ENCODE results near the gene C9orf85. TPM values are rescaled to one million over a fixed set of nuclear protein-coding genes. Genes with fewer than 3 reads are reported as not detected.

Gene C9orf85
- total RNA-seq, 2 donors from 2014 or later, result 12.2 to 12.5 TPM

- TF ChIP-seq CTCF (IDR thresholded peaks at IDR 0.05), result no peak
Observed at GRCh38 chr9:71886541-71886940, 24.9 kb upstream of the C9orf85 start.

GRCh38 chr9:71887362-71887761 lies 24.1 kb upstream of the C9orf85 start:
- Histone ChIP-seq H3K27ac (no peak overlapping the region), H3K4me1 (no peaks in the 10 kb centered on the region), H3K27me3 (no peaks in the 10 kb centered on the region), H3K9me3 (no peaks in the 10 kb centered on the region), H3K36me3 (no peaks in the 10 kb centered on the region), H3K4me3 (no peak overlapping the region), H3K9ac (ENCODE audit: low read depth in 2 of 2, low read length in 2 of 2) (no peak overlapping the region)
- intact Hi-C loops (cut with DNase I), result no loop called here
- no peak for DNase-seq
- TF ChIP-seq CTCF (IDR thresholded peaks at IDR 0.05), result no peak

More at GRCh38 chr9:71886541-71886940, 24.9 kb upstream of the C9orf85 start:
- H3K4me3 ChIP-seq, result no peak overlapping the region
- no peaks in the 10 kb centered on the region for H3K27me3 ChIP-seq
- H3K36me3 ChIP-seq, result no peaks in the 10 kb centered on the region
- no peaks in the 10 kb centered on the region for H3K9me3 ChIP-seq
- no peaks in the 10 kb centered on the region for H3K4me1 ChIP-seq
- intact Hi-C loops (cut with DNase I), result no loop called here
- no peak overlapping the region for H3K9ac ChIP-seq (ENCODE audit: low read depth in 2 of 2, low read length in 2 of 2)
- H3K27ac ChIP-seq, result no peak overlapping the region
- DNase-seq, result no peak

GRCh38 chr9:71890042-71890679 lies 21.3 kb upstream of the C9orf85 start:
- intact Hi-C loops (cut with DNase I), result no loop called here
- no peaks in the 10 kb centered on the region for H3K9me3 ChIP-seq

GRCh38 chr9:71891557-71892189 lies 19.8 kb upstream of the C9orf85 start:
- no peak overlapping the region for H3K9ac ChIP-seq (ENCODE audit: low read depth in 2 of 2, low read length in 2 of 2)
- H3K36me3 ChIP-seq, result no peaks in the 10 kb centered on the region
- H3K27me3 ChIP-seq, result no peaks in the 10 kb centered on the region
- no peak for TF ChIP-seq CTCF (IDR thresholded peaks at IDR 0.05)
- H3K4me1 ChIP-seq, result no peaks in the 10 kb centered on the region
- intact Hi-C loops (cut with DNase I), result no loop called here
- no peak overlapping the region for H3K4me3 ChIP-seq
- no peak for DNase-seq
- H3K27ac ChIP-seq, result no peak overlapping the region
- H3K9me3 ChIP-seq, result no peaks in the 10 kb centered on the region

More at GRCh38 chr9:71890042-71890679, 21.3 kb upstream of the C9orf85 start:
- TF ChIP-seq CTCF (IDR thresholded peaks at IDR 0.05), result no peak
- Histone ChIP-seq H3K4me1 (no peaks in the 10 kb centered on the region), H3K27ac (no peak overlapping the region), H3K27me3 (no peaks in the 10 kb centered on the region), H3K4me3 (no peak overlapping the region), H3K36me3 (no peaks in the 10 kb centered on the region), H3K9ac (ENCODE audit: low read depth in 2 of 2, low read length in 2 of 2) (no peak overlapping the region)
- no peak for DNase-seq

GRCh38 chr9:71895117-71895516 lies 16.3 kb upstream of the C9orf85 start:
- intact Hi-C loops (cut with DNase I), result no loop called here
- Histone ChIP-seq H3K4me1 (no peaks in the 10 kb centered on the region), H3K27ac (no peak overlapping the region), H3K9me3 (no peaks in the 10 kb centered on the region), H3K27me3 (no peaks in the 10 kb centered on the region), H3K9ac (ENCODE audit: low read depth in 2 of 2, low read length in 2 of 2) (no peak overlapping the region), H3K4me3 (no peak overlapping the region), H3K36me3 (no peaks in the 10 kb centered on the region)
- no peak for DNase-seq
- no peak for TF ChIP-seq CTCF (IDR thresholded peaks at IDR 0.05)
